Heart left ventricle (tissue), 16 donors: ENCODE measurements around the gene ITGA6. TPM values are rescaled to one million over a fixed set of nuclear protein-coding genes. Genes with fewer than 3 reads are reported as not detected.

ENCODE experiments used
- ATAC-seq, 4 donors: fragments of 200-7000 bp; cut with Tn5 transposase; one replicate each; pipeline ENCODE4 v1.9.1; 2020 to 2022; ENCODE audit warnings: moderate library complexity in 4 of 4, mild to moderate bottlenecking in 3 of 4, moderate number of reproducible peaks in 1 of 4
- DNase-seq, 5 donors: peaks; one replicate each; pipeline ENCODE4 v3.0.0-alpha.2; 2020
- H3K27ac ChIP-seq, 12 donors: fragments of 200-600 bp; sonication (generic) in 4 of 12; one replicate each; pipeline versions ENCODE4 v1.5.0 to v1.8.0; 2016 to 2022; ENCODE audit warnings: mild to moderate bottlenecking in 2 of 12
- H3K27me3 ChIP-seq, 9 donors: fragments of 200-600 bp; sonication (generic) in 2 of 9; one replicate each; pipeline versions ENCODE4 v1.5.1 to v1.8.0; 2016 to 2022; ENCODE audit warnings: mild to moderate bottlenecking in 3 of 9
- H3K36me3 ChIP-seq, 9 donors: fragments of 200-600 bp; sonication (generic) in 2 of 9; one replicate each; pipeline versions ENCODE4 v1.5.0 to v1.8.0; 2018 to 2022; ENCODE audit warnings: mild to moderate bottlenecking in 2 of 9
- H3K4me1 ChIP-seq, 12 donors: fragments of 200-600 bp; sonication (generic) in 4 of 12; one replicate each; pipeline versions ENCODE4 v1.5.0 to v1.8.0; 2016 to 2022; ENCODE audit warnings: mild to moderate bottlenecking in 3 of 12
- H3K4me3 ChIP-seq, 12 donors: fragments of 200-600 bp; sonication (generic) in 4 of 12; one replicate each; pipeline versions ENCODE4 v1.5.0 to v1.8.0; 2017 to 2022; ENCODE audit warnings: mild to moderate bottlenecking in 9 of 12, moderate library complexity in 4 of 12
- H3K9me3 ChIP-seq, 12 donors: fragments of 200-600 bp; sonication (generic) in 4 of 12; one replicate each; pipeline versions ENCODE4 v1.5.0 to v1.8.0; 2016 to 2022; ENCODE audit warnings: mild to moderate bottlenecking in 1 of 12
- CTCF ChIP-seq, 12 donors: fragments of 200-600 bp; sonication (generic) in 4 of 12; IDR thresholded peaks; one replicate each; pipeline versions ENCODE4 v1.5.0 to v1.8.0; 2018 to 2022; ENCODE audit warnings: antibody characterized with exemption in 12 of 12, mild to moderate bottlenecking in 5 of 12
- POLR2A ChIP-seq, 2 donors: fragments of 450-650 bp; IDR thresholded peaks; one replicate each; pipeline ENCODE4 v1.6.1; 2017; ENCODE audit warnings: antibody characterized with exemption in 2 of 2, mild to moderate bottlenecking in 2 of 2, moderate library complexity in 2 of 2
- WGBS, 4 donors: extraction: QIAGEN DNeasy Blood & Tissue Kit in 2 of 4; methylation state at CpG; one replicate each; pipeline versions ENCODE4 v1.1.5 to v1.1.7; 2013 to 2018; 5-methylcytosine and 5-hydroxymethylcytosine counted together
- intact Hi-C, 10 donors: fragments of 100-400 bp; cut with DNase I; formaldehyde crosslinking; loops; one replicate each; pipeline versions ENCODE4 v1.11.1 to v1.14.2; 2022
- polyA plus RNA-seq, 2 donors: library from polyadenylated mRNA; stranded (reverse); fragments of 200-250 nt; gene quantifications; one replicate each; pipeline ENCODE4 v1.2.3, GENCODE V29; 2013
- total RNA-seq, 9 donors: library from RNA; depleted of rRNA in 2 of 9; stranded (reverse); fragments of >200 nt in 2 of 9; fragmentation: NEBNext Ultra II Directional in 3 of 9; extraction: Animal tissue kit (Norgen Biotek cat#: 25700) in 3 of 9; gene quantifications; one replicate each; pipeline versions ENCODE4 v1.1.0 to v1.2.4, GENCODE V29; 2016 to 2023
- donor health status: ischemic (EF 13 %, LVEDD 7.1; RV severe dilation, severe dysfunction).
- donor health status: healthy with polysubstance abuse.
- donor health status: DM: no; HTN: yes; CAD: no.
- donor health status: DM: no; HTN: no; CAD: no.
- donor health status: ischemic (EF 25% LVEDD 6.9; RV normal size, moderate dysfunction).
- donor health status: ischemic (EF 25% LVEDD 5.7; RV mildly dilated, moderate dysfunction).
- donor health status: healthy.
- donor health status: DM: yes; HTN: yes; CAD: no.
- donor health status: ischemic (EF 35%, LVEDD 5.7; RV mildly dilated, moderate dysfunction).
- donor health status: nonischemic (EF 11% LVEDD 7.7; RV severe dilation, severe dysfunction).
- donor health status: DM: yes; HTN: yes; CAD: no.
- donor health status: PGD.
- donor health status: ischemic (EF 29% LVEDD 5.4; RV normal size, mild dysfunction).
- donor health status: nonischemic (EF 23%, LVEDD 6.1; RV moderate dilation, normal function).

Gene ITGA6
- total and polyA plus RNA-seq, 11 donors: 11.8 to 84.8 (median 50.6) TPM

- Histone ChIP-seq H3K27ac (no peak overlapping the region), H3K36me3 (no peaks in the 10 kb centered on the region), H3K9me3 (no peaks in the 10 kb centered on the region), H3K4me3 (no peak overlapping the region), H3K27me3 (peaks cover 0 to 24% (median 0%) of the 10 kb centered on the region in 9 donors), H3K4me1 (peaks cover 0 to 27% (median 10%) of the 10 kb centered on the region in 12 donors)
- TF ChIP-seq CTCF (IDR thresholded peaks at IDR 0.05) (no peak), POLR2A (IDR thresholded peaks at IDR 0.05) (no peak)
- no peak for ATAC-seq
- DNase-seq: no peak
- intact Hi-C loops: loop anchor here in 7 of 10 donors (5.0 kb wide), 2 partner anchors 37 to 68 kb away; no protein-coding TSS in a partner anchor
Observed at GRCh38 chr2:172425336-172425735, 2.0 kb upstream of the ITGA6 start.

- no peak for DNase-seq
- TF ChIP-seq POLR2A (IDR thresholded peaks at IDR 0.05) (no peak), CTCF (IDR thresholded peaks at IDR 0.05) (no peak)
- peak overlapping the region; percentile 64 to 95 (median 86) for H3K4me3 ChIP-seq
- H3K27me3 ChIP-seq: peaks cover 0 to 24% (median 0%) of the 10 kb centered on the region in 9 donors
- ATAC-seq: no peak
- peaks cover 0 to 41% (median 18%) of the 10 kb centered on the region in 12 donors for H3K4me1 ChIP-seq
- intact Hi-C loops: loop anchor here in 7 of 10 donors (5.0 kb wide), 2 partner anchors 36 to 69 kb away; no protein-coding TSS in a partner anchor
- H3K27ac ChIP-seq: peak overlapping the region in 11 of 12 donors; percentile 72 to 95 (median 89)
- no peaks in the 10 kb centered on the region for H3K9me3 ChIP-seq
- 70 to 76% (median 73%) methylated on average over 17 of the region's 17 CpGs for WGBS, 4 donors
- no peaks in the 10 kb centered on the region for H3K36me3 ChIP-seq
Observed at GRCh38 chr2:172426635-172427255, 641 bp upstream of the ITGA6 start.

- ATAC-seq (peak; percentile 29 to 81 (median 67)), DNase-seq (peak; percentile 41 to 72 (median 56))
- Histone ChIP-seq H3K36me3 (no peaks in the 10 kb centered on the region), H3K4me3 (peak overlapping the region; percentile 64 to 95 (median 86)), H3K9me3 (no peaks in the 10 kb centered on the region), H3K27me3 (peaks cover 0 to 24% (median 0%) of the 10 kb centered on the region in 9 donors), H3K4me1 (peaks cover 0 to 56% (median 27%) of the 10 kb centered on the region in 12 donors), H3K27ac (peak overlapping the region; percentile 72 to 95 (median 90))
- intact Hi-C loops: loop anchor here in 7 of 10 donors (2.0 to 5.0 kb wide), 3 partner anchors 34 to 71 kb away; no protein-coding TSS in a partner anchor
- WGBS, 4 donors: 2 to 7% (median 4%) methylated on average over 25 to 63 of the region's 63 CpGs
- TF ChIP-seq CTCF (IDR thresholded peaks at IDR 0.05): peak in 3 of 12 donors; percentile 17 to 38 (median 32)
- TF ChIP-seq POLR2A (IDR thresholded peaks at IDR 0.05): no peak
Observed at GRCh38 chr2:172427990-172428831, 825 bp downstream of the ITGA6 start.

GRCh38 chr2:172428832-172429210 is 1.4 kb downstream of the ITGA6 start:
- ATAC-seq: no peak
- peak overlapping the region; percentile 72 to 95 (median 90) for H3K27ac ChIP-seq
- intact Hi-C loops: loop anchor here in 7 of 10 donors (2.0 to 5.0 kb wide), 3 partner anchors 33 to 72 kb away; no protein-coding TSS in a partner anchor

More at GRCh38 chr2:172428832-172429210, 1.4 kb downstream of the ITGA6 start:
- no peak for DNase-seq
- peak overlapping the region; percentile 64 to 95 (median 86) for H3K4me3 ChIP-seq
- H3K4me1 ChIP-seq: peaks cover 0 to 62% (median 29%) of the 10 kb centered on the region in 12 donors
- H3K9me3 ChIP-seq: no peaks in the 10 kb centered on the region
- WGBS, 4 donors: 21 to 40% (median 32%) methylated on average over 9 of the region's 9 CpGs
- no peak for TF ChIP-seq CTCF (IDR thresholded peaks at IDR 0.05)
- peaks cover 0 to 24% (median 0%) of the 10 kb centered on the region in 9 donors for H3K27me3 ChIP-seq
- H3K36me3 ChIP-seq: no peaks in the 10 kb centered on the region
